ENCODE measurements around the gene UCMA. TPM values are rescaled to one million over a fixed set of nuclear protein-coding genes. Genes with fewer than 3 reads are reported as not detected.

Gene UCMA
- total and polyA plus RNA-seq, 10 of the 15 experiments (the other 5 are each of a cell fraction or from before 2014, with no cell fraction given): 0.15 TPM; not detected in 9

GRCh38 chr10:13222151-13222550 lies 12.0 kb downstream of the UCMA start:
- ATAC-seq (no peak), DNase-seq (ENCODE audit: low read depth, low spot score) (no peak), FAIRE-seq (no peak)
- Histone ChIP-seq H4K20me1 (ENCODE audit: control insufficient read depth, insufficient read depth) (no peaks in the 10 kb centered on the region), H3K27me3 (replicated peaks in 1 of 2; ENCODE audit: control insufficient read depth in 2 of 2, insufficient read depth in 2 of 2, low read length in 1 of 2) (no peaks in the 10 kb centered on the region), H3K79me2 (ENCODE audit: control insufficient read depth, insufficient read depth, low read length) (no peaks in the 10 kb centered on the region), H3K9ac (ENCODE audit: control insufficient read depth, insufficient read depth, low read length) (no peak overlapping the region), H3K9me3 (replicated peaks; ENCODE audit: control insufficient read depth, insufficient read depth, low read length) (no peaks in the 10 kb centered on the region), H3K4me1 (ENCODE audit: control insufficient read depth, insufficient read depth, low read length) (no peaks in the 10 kb centered on the region), H3K4me3 (no peak overlapping the region), H2AFZ (ENCODE audit: control insufficient read depth, low read depth, low read length) (no peak overlapping the region), H3K4me2 (ENCODE audit: control insufficient read depth, insufficient read depth) (no peak overlapping the region), H3K27ac (ENCODE audit: control insufficient read depth, insufficient read depth) (no peak overlapping the region), H3K36me3 (ENCODE audit: control insufficient read depth in 2 of 2, insufficient read depth in 2 of 2, low read length in 1 of 2) (no peaks in the 10 kb centered on the region)
- SMC1A ChIA-PET (ENCODE audit: uncharacterized antibody, unreplicated experiment): no interaction called here
- intact Hi-C loops (cut with micrococcal nuclease; ENCODE audit: unreplicated experiment): no loop called here
- RAD21 ChIA-PET (ENCODE audit: unreplicated experiment): no interaction called here
- no TSS peak for BruUV-seq (replicated peaks)
- no peak for TF ChIP-seq NFIC (IDR thresholded peaks at IDR 0.05; ENCODE audit: low read depth, low read length)
- no peak for TF ChIP-seq STAT1 (conservative IDR thresholded peaks at IDR 0.05)
- no peak for TF ChIP-seq NFXL1 (IDR thresholded peaks at IDR 0.05; ENCODE audit: borderline replicate concordance)
- TF ChIP-seq EZH2 (IDR thresholded peaks at IDR 0.05; ENCODE audit: borderline replicate concordance, control insufficient read depth, low read depth, low read length): no peak
- no peak for TF ChIP-seq ZNF24 (IDR thresholded peaks at IDR 0.05)
- no peak for TF ChIP-seq RFX5 (IDR thresholded peaks at IDR 0.05; ENCODE audit: low read depth, low read length)
- TF ChIP-seq ESRRA (IDR thresholded peaks at IDR 0.05; ENCODE audit: low read length): no peak
- TF ChIP-seq TBL1XR1 (IDR thresholded peaks at IDR 0.05; ENCODE audit: low read depth, low read length): no peak
- TF ChIP-seq PBX3 (IDR thresholded peaks at IDR 0.05; ENCODE audit: insufficient replicate concordance, low read depth, low read length): no peak
- TF ChIP-seq BCLAF1 (IDR thresholded peaks at IDR 0.05): no peak
- TF ChIP-seq SIN3A (IDR thresholded peaks at IDR 0.05; ENCODE audit: low read depth, low read length): no peak
- TF ChIP-seq CBX5 (IDR thresholded peaks at IDR 0.05; ENCODE audit: low read depth): no peak
- TF ChIP-seq PAX8 (IDR thresholded peaks at IDR 0.05): no peak
- TF ChIP-seq PAX5 (IDR thresholded peaks at IDR 0.05; ENCODE audit: borderline replicate concordance, low read depth, low read length): no peak
- no peak for TF ChIP-seq IKZF1 (conservative IDR thresholded peaks at IDR 0.05)
- TF ChIP-seq BRCA1 (IDR thresholded peaks at IDR 0.05; ENCODE audit: low read depth, low read length): no peak
- TF ChIP-seq BACH1 (IDR thresholded peaks at IDR 0.05; ENCODE audit: borderline replicate concordance): no peak
- TF ChIP-seq ZNF384 (IDR thresholded peaks at IDR 0.05; ENCODE audit: borderline replicate concordance, low read depth, low read length): no peak
- no peak for TF ChIP-seq USF2 (IDR thresholded peaks at IDR 0.05; ENCODE audit: borderline replicate concordance, low read depth, low read length)
- POLR2A ChIA-PET: no interaction called here
- CTCF ChIA-PET: interaction anchor here (0.5 kb wide), 1 partner anchor 1763 kb away, joined by 3 read pairs; no protein-coding TSS in a partner anchor
- 70% methylated on average over 6 of the region's 6 CpGs for WGBS (ENCODE audit: insufficient coverage, insufficient replicate concordance, low lambda C conversion rate, missing lambda C conversion rate)
- in situ Hi-C loops (cut with MboI): no loop called here
